HTR-8/SVneo (cell line): Measurements from ENCODE around the gene MCM6.
A peak's percentile ranks its signal among the peaks of the same experiment; 100 is the strongest.
"Not testable (repeated sequence)": the region's sequence is repeated elsewhere in the genome, so short reads cannot be mapped to it uniquely, and the experiment has no call there.

ENCODE experiments used
- DNase-seq: peaks from one replicate; pipeline ENCODE4 v3.0.0; 2011; ENCODE audit warnings: low spot score, mixed read lengths; ENCODE audit not compliant: insufficient read length
- FAIRE-seq: peaks from 2 replicates; lab custom pipeline; 2011; peaks lifted over from hg19 to GRCh38; lab: Jason Lieb, UNC

MCM6 gene

GRCh38 chr2:135876066-135876711, at the start of gene MCM6:
MCM6 (minus strand) TSS chr2:135876443; CDS start chr2:135876365, 78 bp downstream.
- DNase-seq (peak; percentile 99), FAIRE-seq (peak; percentile 88)

- FAIRE-seq (no peak), DNase-seq (no peak)
Measured at GRCh38 chr2:135925571-135925970, 49.3 kb upstream of the MCM6 start.

GRCh38 chr2:135916207-135916606, 40.0 kb upstream of the MCM6 start:
- no peak for FAIRE-seq
- DNase-seq = peak; percentile 14

- FAIRE-seq = no peak
- no peak for DNase-seq
Measured at GRCh38 chr2:135914485-135914884, 38.2 kb upstream of the MCM6 start.

GRCh38 chr2:135913727-135914365, 37.6 kb upstream of the MCM6 start:
- FAIRE-seq (no peak), DNase-seq (peak; percentile 7)

- FAIRE-seq = no peak
- no peak for DNase-seq
Measured at GRCh38 chr2:135909976-135910375, 33.7 kb upstream of the MCM6 start.

DNA sequence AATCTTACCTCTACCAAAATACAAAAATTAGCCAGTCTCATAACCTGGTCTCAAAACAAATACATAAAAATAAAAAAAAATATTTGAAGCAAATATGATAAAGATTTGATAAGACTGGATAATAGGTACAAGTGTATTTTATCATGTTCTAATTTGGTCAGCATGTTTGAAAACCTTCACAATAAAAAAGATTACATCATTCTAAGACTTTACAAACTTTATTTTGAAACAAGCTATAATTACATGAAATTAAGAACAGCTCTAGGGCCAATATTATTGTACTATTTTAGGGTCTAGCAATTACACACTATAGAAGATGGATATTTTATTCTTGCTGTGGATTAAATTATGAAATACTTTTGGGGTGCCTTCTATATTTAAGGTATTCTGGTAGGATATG, 29.4 kb upstream of the MCM6 start:
- DNase-seq (no peak), FAIRE-seq (no peak)

GRCh38 chr2:135904341-135904989, 28.2 kb upstream of the MCM6 start:
- DNase-seq (no peak), FAIRE-seq (no peak)

DNA sequence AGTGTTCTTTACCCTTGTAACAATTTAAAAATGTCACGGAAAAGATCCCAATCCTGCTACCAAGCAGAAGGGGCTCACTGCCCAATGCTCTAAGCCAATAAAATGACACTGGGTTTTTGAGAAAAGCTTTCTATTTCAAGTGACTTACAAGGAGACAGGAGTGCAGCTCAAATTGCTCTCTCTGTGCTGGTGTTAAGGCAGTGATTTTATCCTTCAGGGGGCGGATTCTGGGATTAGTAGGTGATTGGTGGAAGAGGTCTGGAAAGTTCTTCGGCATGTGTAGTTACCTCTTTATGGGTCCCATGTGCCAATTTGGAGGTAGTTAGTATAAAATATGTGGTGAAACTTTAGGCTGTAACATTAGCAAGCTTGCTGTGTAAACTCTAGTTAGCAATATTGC, 27.4 kb upstream of the MCM6 start:
- FAIRE-seq (no peak), DNase-seq (no peak)

DNA sequence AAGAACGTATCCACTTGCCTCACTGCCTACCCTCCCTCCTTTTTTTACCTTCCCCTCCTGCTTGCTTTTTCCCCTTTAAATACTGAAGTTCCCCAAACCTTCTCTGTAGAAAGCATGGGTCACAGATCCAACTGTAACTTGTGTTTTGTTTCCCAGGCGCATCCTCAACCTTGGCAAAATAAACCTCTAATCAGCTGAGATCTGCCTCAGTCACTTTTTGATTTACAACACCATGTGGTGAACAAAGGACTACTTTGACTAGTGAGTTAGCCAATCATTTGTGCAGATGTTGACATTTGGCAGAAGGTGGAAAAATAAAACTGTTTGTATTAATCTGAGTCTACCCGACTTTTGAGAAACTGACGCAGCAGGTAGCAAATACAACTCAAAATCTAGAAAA, 23.3 kb upstream of the MCM6 start:
- no peak for FAIRE-seq
- DNase-seq = no peak

GRCh38 chr2:135898234-135898786, 22.1 kb upstream of the MCM6 start:
- no peak for DNase-seq
- no peak for FAIRE-seq

- no peak for FAIRE-seq
Measured at GRCh38 chr2:135894930-135895329, 18.7 kb upstream of the MCM6 start.

GRCh38 chr2:135893374-135893794, 17.1 kb upstream of the MCM6 start:
- DNase-seq (no peak), FAIRE-seq (no peak)

More at GRCh38 chr2:135894930-135895329, 18.7 kb upstream of the MCM6 start:
- DNase-seq = no peak

GRCh38 chr2:135890835-135891234, 14.6 kb upstream of the MCM6 start:
- DNase-seq = no peak
- peak; percentile 26 for FAIRE-seq

GRCh38 chr2:135890149-135890548, 13.9 kb upstream of the MCM6 start:
- FAIRE-seq = no peak
- no peak for DNase-seq

GRCh38 chr2:135888587-135888986, 12.3 kb upstream of the MCM6 start:
- not testable (repeated sequence) for FAIRE-seq, DNase-seq

GRCh38 chr2:135885709-135886108, 9.5 kb upstream of the MCM6 start:
- DNase-seq (no peak), FAIRE-seq (no peak)

DNA sequence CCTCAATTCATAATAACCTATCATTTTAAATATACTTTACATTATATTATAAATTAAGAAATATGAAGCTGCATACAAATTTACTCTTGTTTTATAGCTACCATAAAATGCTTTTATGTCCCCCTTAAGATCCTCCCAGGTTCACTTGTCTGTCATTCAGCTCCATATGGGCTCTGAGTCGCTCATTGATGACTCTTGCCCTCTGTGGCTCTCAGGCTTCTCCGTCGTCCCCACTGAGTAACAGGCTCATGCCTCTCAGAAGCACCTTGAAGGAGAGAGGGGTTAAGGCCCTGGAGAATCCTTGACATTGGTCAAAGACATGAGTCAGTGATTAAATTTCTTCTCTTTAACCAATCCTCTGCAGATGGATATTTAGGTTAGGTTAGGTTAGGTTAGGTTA, 6.2 kb upstream of the MCM6 start:
- no peak for FAIRE-seq
- DNase-seq = no peak

DNA sequence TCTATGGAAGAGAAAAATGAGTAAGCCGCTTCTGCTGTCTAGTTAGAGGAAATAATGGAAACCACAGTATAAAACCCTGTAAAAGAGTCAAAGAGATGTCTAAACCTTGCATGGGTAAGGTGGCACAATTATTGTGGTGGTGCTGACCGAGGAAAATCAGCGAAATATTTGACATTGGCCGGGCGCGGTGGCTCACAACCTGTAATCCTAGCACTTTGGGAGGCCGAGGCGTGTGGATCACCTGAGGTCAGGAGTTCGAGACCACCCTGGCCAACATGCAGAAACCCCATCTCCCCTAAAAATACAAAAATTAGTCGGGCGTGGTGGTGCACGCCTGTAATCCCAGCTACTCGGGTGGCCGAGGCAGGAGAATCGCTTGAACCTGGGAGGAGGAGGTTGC, 527 bp upstream of the MCM6 start:
- FAIRE-seq, DNase-seq: not testable (repeated sequence)

DNA sequence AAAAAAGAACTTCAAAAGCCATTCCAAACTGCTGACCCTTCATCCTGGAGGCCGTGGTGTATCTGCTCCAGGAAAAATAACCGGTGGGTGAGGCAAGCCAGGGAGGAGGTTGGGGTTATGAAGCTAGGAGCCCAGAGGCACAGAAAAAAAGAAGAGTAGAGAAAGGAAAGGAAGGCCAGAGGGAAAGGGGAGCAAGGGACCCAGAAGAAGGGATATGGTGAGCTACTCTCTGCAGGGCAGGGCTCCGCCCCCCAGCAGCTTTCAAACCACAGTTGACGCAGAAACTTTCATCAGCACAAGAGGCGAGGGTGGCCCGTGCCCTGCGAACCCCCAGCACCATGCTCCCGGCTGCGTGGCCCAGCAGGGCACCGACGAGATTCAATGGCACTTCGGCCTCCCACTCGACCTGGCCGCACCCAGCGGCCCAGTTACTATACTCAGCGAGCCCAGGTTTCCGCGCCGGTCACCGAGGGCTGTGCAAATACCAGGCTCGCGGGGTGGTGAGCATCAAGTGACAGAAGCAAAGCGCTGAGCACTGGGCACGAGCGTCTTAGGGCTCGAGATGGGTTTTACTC, 665 bp downstream of the MCM6 start:
- DNase-seq = peak; percentile 56
- FAIRE-seq = no peak
